Natural killer cell treated with Interleukin-12 subunit alpha and Interleukin-12 subunit beta and Interleukin-15 and Interleukin-18, amount 100 ng/mL, for 72 hours (primary cell): ENCODE data around the gene TANC1. TPM values are rescaled to one million over a fixed set of nuclear protein-coding genes. Genes with fewer than 3 reads are reported as not detected.

Source experiments
- ATAC-seq, 2 donors: fragments of 150-1000 bp; cut with Tn5 transposase in 1 of 2; sonication (Bioruptor Pico), chemical (Tn5 transposase) in 1 of 2; 2 replicates each; pipeline ENCODE4 v1.10.0; 2021
- DNase-seq: peaks from one replicate; pipeline ENCODE4 v3.0.0; 2022; ENCODE audit warnings: low spot score
- H3K27ac Mint-ChIP-seq, 2 donors: 1 replicate in 1 of 2; 2 replicates in 1 of 2; pipeline ENCODE4 v1.8.0; 2022; ENCODE audit warnings: mixed read lengths in 2 of 2, mild to moderate bottlenecking in 1 of 2, moderate library complexity in 1 of 2
- H3K27me3 Mint-ChIP-seq, 2 donors: 1 replicate in 1 of 2; 2 replicates in 1 of 2; pipeline ENCODE4 v1.8.0; 2022; ENCODE audit warnings: mixed read lengths in 2 of 2
- H3K36me3 Mint-ChIP-seq: one replicate; pipeline ENCODE4 v1.8.0; 2022; ENCODE audit warnings: mixed read lengths
- H3K4me1 Mint-ChIP-seq, 2 donors: 1 replicate in 1 of 2; 2 replicates in 1 of 2; pipeline ENCODE4 v1.8.0; 2022; ENCODE audit warnings: low read depth in 2 of 2, mixed read lengths in 2 of 2, mild to moderate bottlenecking in 1 of 2
- H3K4me3 Mint-ChIP-seq: one replicate; pipeline ENCODE4 v1.8.0; 2022; ENCODE audit warnings: mixed read lengths
- H3K9me3 Mint-ChIP-seq: 2 replicates; pipeline ENCODE4 v1.8.0; 2022; ENCODE audit warnings: mixed read lengths
- total RNA-seq, 2 donors: library from RNA; stranded (reverse); gene quantifications; one replicate each; pipeline ENCODE4 v1.2.3, GENCODE V29; 2022

Gene TANC1
- total RNA-seq, 2 donors from 2014 or later: 0.21 to 0.56 TPM

GRCh38 chr2:158993721-158994587 is 25.5 kb downstream of the TANC1 start:
- DNase-seq (no peak), ATAC-seq (no peak)
- H3K9me3 Mint-ChIP-seq: no peaks in the 10 kb centered on the region
- no peak overlapping the region for H3K27ac Mint-ChIP-seq
- no peaks in the 10 kb centered on the region for H3K36me3 Mint-ChIP-seq
- no peaks in the 10 kb centered on the region for H3K4me1 Mint-ChIP-seq
- H3K27me3 Mint-ChIP-seq: peaks cover 13 to 15% of the 10 kb centered on the region in 2 donors
- H3K4me3 Mint-ChIP-seq: no peak overlapping the region

- DNase-seq (no peak), ATAC-seq (no peak)
- H3K4me1 Mint-ChIP-seq: no peaks in the 10 kb centered on the region
- H3K9me3 Mint-ChIP-seq: no peaks in the 10 kb centered on the region
- peaks cover 12 to 15% of the 10 kb centered on the region in 2 donors for H3K27me3 Mint-ChIP-seq
- H3K36me3 Mint-ChIP-seq: no peaks in the 10 kb centered on the region
- H3K27ac Mint-ChIP-seq: no peak overlapping the region
- no peak overlapping the region for H3K4me3 Mint-ChIP-seq
Measured at GRCh38 chr2:158994920-158995676, 26.7 kb downstream of the TANC1 start.

GRCh38 chr2:158995677-158996049 is 27.2 kb downstream of the TANC1 start:
- Mint-ChIP-seq H3K4me3 (no peak overlapping the region), H3K4me1 (no peaks in the 10 kb centered on the region), H3K27ac (no peak overlapping the region), H3K9me3 (no peaks in the 10 kb centered on the region), H3K36me3 (no peaks in the 10 kb centered on the region), H3K27me3 (peaks cover 7 to 11% of the 10 kb centered on the region in 2 donors)
- DNase-seq (no peak), ATAC-seq (no peak)

- ATAC-seq (no peak), DNase-seq (no peak)
- Mint-ChIP-seq H3K27me3 (peaks cover 6 to 11% of the 10 kb centered on the region in 2 donors), H3K9me3 (no peaks in the 10 kb centered on the region), H3K4me1 (no peaks in the 10 kb centered on the region), H3K27ac (no peak overlapping the region), H3K36me3 (no peaks in the 10 kb centered on the region), H3K4me3 (no peak overlapping the region)
Measured at GRCh38 chr2:158996378-158996993, 28.0 kb downstream of the TANC1 start.

- no peak overlapping the region for H3K27ac Mint-ChIP-seq
Measured at GRCh38 chr2:158997037-158997790, 28.8 kb downstream of the TANC1 start.

GRCh38 chr2:158998551-158999248 is 30.3 kb downstream of the TANC1 start:
- Mint-ChIP-seq H3K27ac (no peak overlapping the region), H3K4me3 (no peak overlapping the region), H3K4me1 (no peaks in the 10 kb centered on the region)

More at GRCh38 chr2:158997037-158997790, 28.8 kb downstream of the TANC1 start:
- Mint-ChIP-seq H3K4me3 (no peak overlapping the region), H3K36me3 (no peaks in the 10 kb centered on the region), H3K4me1 (no peaks in the 10 kb centered on the region), H3K27me3 (peaks cover 6 to 11% of the 10 kb centered on the region in 2 donors), H3K9me3 (no peaks in the 10 kb centered on the region)
- DNase-seq (no peak), ATAC-seq (no peak)

GRCh38 chr2:158999458-158999857 is 31.0 kb downstream of the TANC1 start:
- Mint-ChIP-seq H3K9me3 (no peaks in the 10 kb centered on the region), H3K36me3 (no peaks in the 10 kb centered on the region), H3K4me1 (no peaks in the 10 kb centered on the region), H3K27ac (no peak overlapping the region), H3K4me3 (no peak overlapping the region), H3K27me3 (peaks cover 4 to 6% of the 10 kb centered on the region in 2 donors)
- DNase-seq (no peak), ATAC-seq (no peak)

More at GRCh38 chr2:158998551-158999248, 30.3 kb downstream of the TANC1 start:
- Mint-ChIP-seq H3K9me3 (no peaks in the 10 kb centered on the region), H3K36me3 (no peaks in the 10 kb centered on the region), H3K27me3 (peaks cover 4 to 6% of the 10 kb centered on the region in 2 donors)
- DNase-seq (no peak), ATAC-seq (no peak)

- Mint-ChIP-seq H3K4me3 (no peak overlapping the region), H3K27me3 (peaks cover 4 to 6% of the 10 kb centered on the region in 2 donors), H3K9me3 (no peaks in the 10 kb centered on the region), H3K36me3 (no peaks in the 10 kb centered on the region), H3K27ac (no peak overlapping the region), H3K4me1 (no peaks in the 10 kb centered on the region)
- no peak for DNase-seq
- ATAC-seq: peak in 1 of 2 donors; percentile 42
Measured at GRCh38 chr2:159000072-159000471, 31.6 kb downstream of the TANC1 start.

- Mint-ChIP-seq H3K9me3 (no peaks in the 10 kb centered on the region), H3K27me3 (peaks cover 0 to 6% of the 10 kb centered on the region in 2 donors), H3K36me3 (no peaks in the 10 kb centered on the region), H3K4me3 (no peak overlapping the region), H3K4me1 (no peaks in the 10 kb centered on the region), H3K27ac (no peak overlapping the region)
- no peak for DNase-seq
- no peak for ATAC-seq
Measured at GRCh38 chr2:159002462-159003111, 34.1 kb downstream of the TANC1 start.

- no peak overlapping the region for H3K27ac Mint-ChIP-seq
- ATAC-seq: no peak
- H3K4me3 Mint-ChIP-seq: no peak overlapping the region
- H3K27me3 Mint-ChIP-seq: peaks cover 0 to 2% of the 10 kb centered on the region in 2 donors
- no peak for DNase-seq
- H3K9me3 Mint-ChIP-seq: no peaks in the 10 kb centered on the region
- H3K36me3 Mint-ChIP-seq: no peaks in the 10 kb centered on the region
- H3K4me1 Mint-ChIP-seq: no peaks in the 10 kb centered on the region
Measured at GRCh38 chr2:159003555-159003954, 35.1 kb downstream of the TANC1 start.

- H3K36me3 Mint-ChIP-seq: no peaks in the 10 kb centered on the region
- peaks cover 0 to 11% of the 10 kb centered on the region in 2 donors for H3K27me3 Mint-ChIP-seq
- no peak for ATAC-seq
Measured at GRCh38 chr2:159004849-159005248, 36.4 kb downstream of the TANC1 start.

GRCh38 chr2:159009940-159010339 is 41.5 kb downstream of the TANC1 start:
- Mint-ChIP-seq H3K9me3 (peaks cover 9% of the 10 kb centered on the region), H3K36me3 (peaks cover 5% of the 10 kb centered on the region), H3K4me1 (no peaks in the 10 kb centered on the region), H3K27ac (no peak overlapping the region), H3K27me3 (peaks cover 0 to 15% of the 10 kb centered on the region in 2 donors), H3K4me3 (no peak overlapping the region)
- DNase-seq (no peak), ATAC-seq (no peak)

More at GRCh38 chr2:159004849-159005248, 36.4 kb downstream of the TANC1 start:
- Mint-ChIP-seq H3K4me3 (no peak overlapping the region), H3K27ac (no peak overlapping the region), H3K9me3 (peaks cover 3% of the 10 kb centered on the region), H3K4me1 (no peaks in the 10 kb centered on the region)
- no peak for DNase-seq
